Measurements from ENCODE around the gene NRG2. TPM values are rescaled to one million over a fixed set of nuclear protein-coding genes. Genes with fewer than 3 reads are reported as not detected.

The NRG2 gene
- total and polyA plus RNA-seq, 2 of the 8 experiments (the other 6 are each of a cell fraction or from before 2014, with no cell fraction given), result 0.27 to 0.54 TPM

DNA sequence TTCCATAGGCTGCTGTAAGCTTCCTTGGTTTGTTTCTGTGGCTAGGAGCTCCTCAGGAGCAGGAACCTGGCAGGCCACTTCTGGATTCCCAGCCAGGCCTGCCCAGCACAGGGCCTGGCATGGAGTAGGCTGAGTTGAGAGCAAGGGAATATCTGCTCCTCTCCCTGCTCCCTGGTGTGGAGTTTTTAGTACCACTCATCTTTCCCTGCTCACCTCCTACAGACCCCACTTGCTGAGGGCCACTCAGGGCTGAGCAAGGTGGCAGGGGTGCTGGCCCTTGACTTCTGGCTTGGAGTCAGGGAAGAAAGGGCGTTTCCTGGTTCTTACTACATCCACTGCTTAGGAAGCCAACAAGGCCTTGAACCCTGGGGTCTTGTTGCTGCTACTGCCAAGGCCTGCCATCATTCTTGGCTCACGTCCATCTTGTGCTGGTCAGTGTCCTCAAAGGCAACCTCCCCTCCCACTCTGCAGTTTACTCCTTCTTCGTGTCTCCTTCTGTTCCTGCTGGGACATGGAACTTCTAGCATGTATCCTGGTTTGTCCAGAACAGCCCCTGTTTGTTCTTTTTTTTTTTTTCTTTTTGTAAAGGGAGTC lies 192.6 kb downstream of the NRG2 start (continued):
- TF ChIP-seq CTBP2 (IDR thresholded peaks at IDR 0.05; ENCODE audit: borderline replicate concordance, insufficient read depth, insufficient read length, low read length), result no peak

All from H1 (cell line).